ENCODE results near the gene COL25A1.
A peak's percentile ranks its signal among the peaks of the same experiment; 100 is the strongest.

COL25A1 gene

DNA sequence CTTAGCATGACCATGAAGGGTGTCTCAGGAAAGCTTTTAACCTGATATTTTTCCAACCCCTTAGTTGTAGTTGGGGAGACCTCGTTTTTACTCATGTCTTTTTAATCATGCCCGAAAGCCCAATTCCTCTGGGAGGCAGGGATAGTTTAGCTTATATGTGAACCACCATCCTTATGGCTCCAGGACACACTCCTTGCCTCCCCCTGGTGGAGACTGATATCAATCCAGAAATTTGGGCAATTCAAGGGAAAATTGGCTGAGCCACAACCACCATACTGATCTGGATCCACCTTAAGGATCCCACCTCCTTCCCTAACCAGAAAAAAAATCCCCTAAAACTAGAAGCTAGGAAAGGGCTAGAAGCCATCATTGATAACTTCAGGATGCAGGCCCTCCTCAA lies 13.4 kb upstream of the COL25A1 start:
- no peak overlapping the region for H3K4me3 ChIP-seq (ENCODE audit: low read depth in 1 of 2, low read length in 2 of 2)
- no peaks in the 10 kb centered on the region for H3K4me1 ChIP-seq (ENCODE audit: control insufficient read depth in 1 of 2, insufficient read depth in 2 of 2, low read length in 2 of 2)
- peaks cover 0 to 9% of the 10 kb centered on the region in 2 donors for H3K9me3 ChIP-seq (ENCODE audit: control insufficient read depth in 1 of 2, low read length in 2 of 2)
- no peaks in the 10 kb centered on the region for H3K27me3 ChIP-seq (ENCODE audit: control insufficient read depth in 1 of 2, insufficient read depth in 2 of 2, low read length in 2 of 2)
- H3K36me3 ChIP-seq (ENCODE audit: control insufficient read depth in 1 of 2, insufficient read depth in 2 of 2, low read length in 2 of 2) = no peaks in the 10 kb centered on the region
- H3K27ac ChIP-seq (ENCODE audit: low read depth, low read length) = no peak overlapping the region
- no peak overlapping the region for H3K9ac ChIP-seq (ENCODE audit: low read depth in 1 of 2, low read length in 2 of 2)

- Histone ChIP-seq H3K4me1 (ENCODE audit: control insufficient read depth in 1 of 2, insufficient read depth in 2 of 2, low read length in 2 of 2) (no peaks in the 10 kb centered on the region), H3K9ac (ENCODE audit: low read depth in 1 of 2, low read length in 2 of 2) (no peak overlapping the region), H3K27me3 (ENCODE audit: control insufficient read depth in 1 of 2, insufficient read depth in 2 of 2, low read length in 2 of 2) (no peaks in the 10 kb centered on the region)
Observed at GRCh38 chr4:109315341-109315740, 12.9 kb upstream of the COL25A1 start.

GRCh38 chr4:109313168-109314133 lies 11.0 kb upstream of the COL25A1 start:
- no peaks in the 10 kb centered on the region for H3K36me3 ChIP-seq (ENCODE audit: control insufficient read depth in 1 of 2, insufficient read depth in 2 of 2, low read length in 2 of 2)
- H3K27ac ChIP-seq (ENCODE audit: low read depth, low read length) = no peak overlapping the region
- peaks cover 0 to 9% of the 10 kb centered on the region in 2 donors for H3K9me3 ChIP-seq (ENCODE audit: control insufficient read depth in 1 of 2, low read length in 2 of 2)
- no peaks in the 10 kb centered on the region for H3K4me1 ChIP-seq (ENCODE audit: control insufficient read depth in 1 of 2, insufficient read depth in 2 of 2, low read length in 2 of 2)
- H3K9ac ChIP-seq (ENCODE audit: low read depth in 1 of 2, low read length in 2 of 2) = no peak overlapping the region
- no peaks in the 10 kb centered on the region for H3K27me3 ChIP-seq (ENCODE audit: control insufficient read depth in 1 of 2, insufficient read depth in 2 of 2, low read length in 2 of 2)
- H3K4me3 ChIP-seq (ENCODE audit: low read depth in 1 of 2, low read length in 2 of 2) = no peak overlapping the region

More at GRCh38 chr4:109315341-109315740, 12.9 kb upstream of the COL25A1 start:
- peaks cover 0 to 9% of the 10 kb centered on the region in 2 donors for H3K9me3 ChIP-seq (ENCODE audit: control insufficient read depth in 1 of 2, low read length in 2 of 2)
- H3K27ac ChIP-seq (ENCODE audit: low read depth, low read length) = no peak overlapping the region
- no peak overlapping the region for H3K4me3 ChIP-seq (ENCODE audit: low read depth in 1 of 2, low read length in 2 of 2)
- no peaks in the 10 kb centered on the region for H3K36me3 ChIP-seq (ENCODE audit: control insufficient read depth in 1 of 2, insufficient read depth in 2 of 2, low read length in 2 of 2)

- Histone ChIP-seq H3K27me3 (ENCODE audit: control insufficient read depth in 1 of 2, insufficient read depth in 2 of 2, low read length in 2 of 2) (peaks cover 33 to 53% of the 10 kb centered on the region in 2 donors), H3K9me3 (ENCODE audit: control insufficient read depth in 1 of 2, low read length in 2 of 2) (no peaks in the 10 kb centered on the region), H3K36me3 (ENCODE audit: control insufficient read depth in 1 of 2, insufficient read depth in 2 of 2, low read length in 2 of 2) (no peaks in the 10 kb centered on the region), H3K4me1 (ENCODE audit: control insufficient read depth in 1 of 2, insufficient read depth in 2 of 2, low read length in 2 of 2) (peaks cover 0 to 15% of the 10 kb centered on the region in 2 donors), H3K27ac (ENCODE audit: low read depth, low read length) (no peak overlapping the region), H3K9ac (ENCODE audit: low read depth in 1 of 2, low read length in 2 of 2) (no peak overlapping the region), H3K4me3 (ENCODE audit: low read depth in 1 of 2, low read length in 2 of 2) (peak overlapping the region; percentile 49 to 69)
Observed at GRCh38 chr4:109303140-109303496, 660 bp upstream of the COL25A1 start.

DNA sequence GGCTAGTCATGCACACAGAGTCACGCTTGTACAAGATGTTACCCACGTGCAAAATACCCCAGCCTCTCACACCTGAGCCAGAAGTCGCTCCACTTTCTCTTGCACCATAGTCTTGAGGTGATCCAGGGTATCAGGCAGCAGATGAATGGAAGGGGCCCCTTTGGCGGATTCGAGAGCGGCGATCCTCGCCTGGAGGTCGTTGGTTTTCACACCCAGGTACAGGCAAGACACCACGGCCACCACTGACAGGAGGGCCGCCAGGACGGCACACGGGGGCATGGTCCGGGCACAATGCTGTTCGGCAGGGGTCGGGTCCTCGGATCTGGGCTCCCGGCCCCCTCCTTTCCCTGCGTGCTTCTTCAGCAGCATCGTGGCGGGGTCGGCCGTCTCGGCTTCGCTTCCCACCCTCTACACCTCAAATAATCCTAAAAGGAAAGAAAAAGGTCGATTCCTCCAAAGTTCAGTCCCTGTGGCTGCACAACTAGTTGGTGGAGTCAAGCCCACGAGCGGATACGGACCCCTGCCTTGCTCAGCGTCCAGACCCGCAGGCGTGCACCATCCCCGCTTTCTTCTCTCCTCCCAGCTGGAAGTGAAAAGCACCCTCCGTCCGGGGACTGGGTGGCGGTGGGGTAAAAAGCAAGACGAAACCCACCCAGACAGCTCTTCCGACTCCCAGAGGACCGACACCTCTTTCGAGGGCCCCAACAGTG lies 652 bp downstream of the COL25A1 start:
- no peaks in the 10 kb centered on the region for H3K36me3 ChIP-seq (ENCODE audit: control insufficient read depth in 1 of 2, insufficient read depth in 2 of 2, low read length in 2 of 2)
- no peaks in the 10 kb centered on the region for H3K9me3 ChIP-seq (ENCODE audit: control insufficient read depth in 1 of 2, low read length in 2 of 2)
- no peak overlapping the region for H3K27ac ChIP-seq (ENCODE audit: low read depth, low read length)
- H3K4me3 ChIP-seq (ENCODE audit: low read depth in 1 of 2, low read length in 2 of 2) = peak overlapping the region; percentile 49 to 69
- H3K27me3 ChIP-seq (ENCODE audit: control insufficient read depth in 1 of 2, insufficient read depth in 2 of 2, low read length in 2 of 2) = peaks cover 33 to 53% of the 10 kb centered on the region in 2 donors
- H3K4me1 ChIP-seq (ENCODE audit: control insufficient read depth in 1 of 2, insufficient read depth in 2 of 2, low read length in 2 of 2) = peaks cover 0 to 15% of the 10 kb centered on the region in 2 donors
- no peak overlapping the region for H3K9ac ChIP-seq (ENCODE audit: low read depth in 1 of 2, low read length in 2 of 2)

- Histone ChIP-seq H3K9ac (ENCODE audit: low read depth in 1 of 2, low read length in 2 of 2) (no peak overlapping the region), H3K27ac (ENCODE audit: low read depth, low read length) (no peak overlapping the region), H3K9me3 (ENCODE audit: control insufficient read depth in 1 of 2, low read length in 2 of 2) (no peaks in the 10 kb centered on the region), H3K4me3 (ENCODE audit: low read depth in 1 of 2, low read length in 2 of 2) (no peak overlapping the region), H3K27me3 (ENCODE audit: control insufficient read depth in 1 of 2, insufficient read depth in 2 of 2, low read length in 2 of 2) (peaks cover 29 to 40% of the 10 kb centered on the region in 2 donors), H3K4me1 (ENCODE audit: control insufficient read depth in 1 of 2, insufficient read depth in 2 of 2, low read length in 2 of 2) (peaks cover 0 to 15% of the 10 kb centered on the region in 2 donors), H3K36me3 (ENCODE audit: control insufficient read depth in 1 of 2, insufficient read depth in 2 of 2, low read length in 2 of 2) (no peaks in the 10 kb centered on the region)
Observed at GRCh38 chr4:109298279-109299010, 4.0 kb downstream of the COL25A1 start.

DNA sequence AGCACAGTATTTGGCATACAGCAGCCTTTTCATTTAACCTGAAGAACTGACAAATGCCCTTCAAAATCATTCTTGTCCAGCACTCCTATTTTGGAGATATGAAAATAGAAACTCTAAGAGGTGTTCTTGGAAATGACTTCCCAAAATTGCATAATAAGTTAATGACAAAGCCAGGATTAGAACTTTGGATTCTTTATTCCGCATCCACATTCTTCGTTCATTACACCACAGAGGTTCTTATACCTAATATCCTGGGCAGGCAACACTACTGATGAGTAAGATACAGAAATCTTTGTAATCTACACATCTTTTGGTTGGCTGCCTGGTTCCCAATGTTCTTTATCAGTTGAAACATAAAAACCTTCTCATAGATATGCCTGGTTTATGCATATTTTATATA lies 5.9 kb downstream of the COL25A1 start:
- H3K4me3 ChIP-seq (ENCODE audit: low read depth in 1 of 2, low read length in 2 of 2) = no peak overlapping the region
- H3K27me3 ChIP-seq (ENCODE audit: control insufficient read depth in 1 of 2, insufficient read depth in 2 of 2, low read length in 2 of 2) = peaks cover 11 to 25% of the 10 kb centered on the region in 2 donors
- no peak overlapping the region for H3K27ac ChIP-seq (ENCODE audit: low read depth, low read length)
- no peak overlapping the region for H3K9ac ChIP-seq (ENCODE audit: low read depth in 1 of 2, low read length in 2 of 2)
- no peaks in the 10 kb centered on the region for H3K9me3 ChIP-seq (ENCODE audit: control insufficient read depth in 1 of 2, low read length in 2 of 2)
- no peaks in the 10 kb centered on the region for H3K4me1 ChIP-seq (ENCODE audit: control insufficient read depth in 1 of 2, insufficient read depth in 2 of 2, low read length in 2 of 2)
- H3K36me3 ChIP-seq (ENCODE audit: control insufficient read depth in 1 of 2, insufficient read depth in 2 of 2, low read length in 2 of 2) = no peaks in the 10 kb centered on the region

- Histone ChIP-seq H3K9me3 (ENCODE audit: control insufficient read depth in 1 of 2, low read length in 2 of 2) (no peaks in the 10 kb centered on the region), H3K4me1 (ENCODE audit: control insufficient read depth in 1 of 2, insufficient read depth in 2 of 2, low read length in 2 of 2) (no peaks in the 10 kb centered on the region), H3K36me3 (ENCODE audit: control insufficient read depth in 1 of 2, insufficient read depth in 2 of 2, low read length in 2 of 2) (no peaks in the 10 kb centered on the region), H3K9ac (ENCODE audit: low read depth in 1 of 2, low read length in 2 of 2) (no peak overlapping the region), H3K4me3 (ENCODE audit: low read depth in 1 of 2, low read length in 2 of 2) (no peak overlapping the region), H3K27ac (ENCODE audit: low read depth, low read length) (no peak overlapping the region), H3K27me3 (ENCODE audit: control insufficient read depth in 1 of 2, insufficient read depth in 2 of 2, low read length in 2 of 2) (peaks cover 0 to 13% of the 10 kb centered on the region in 2 donors)
Observed at GRCh38 chr4:109295081-109295480, 7.4 kb downstream of the COL25A1 start.

- no peak overlapping the region for H3K4me3 ChIP-seq (ENCODE audit: low read depth in 1 of 2, low read length in 2 of 2)
- no peaks in the 10 kb centered on the region for H3K36me3 ChIP-seq (ENCODE audit: control insufficient read depth in 1 of 2, insufficient read depth in 2 of 2, low read length in 2 of 2)
- H3K4me1 ChIP-seq (ENCODE audit: control insufficient read depth in 1 of 2, insufficient read depth in 2 of 2, low read length in 2 of 2) = no peaks in the 10 kb centered on the region
- H3K9me3 ChIP-seq (ENCODE audit: control insufficient read depth in 1 of 2, low read length in 2 of 2) = no peaks in the 10 kb centered on the region
- no peak overlapping the region for H3K9ac ChIP-seq (ENCODE audit: low read depth in 1 of 2, low read length in 2 of 2)
- H3K27me3 ChIP-seq (ENCODE audit: control insufficient read depth in 1 of 2, insufficient read depth in 2 of 2, low read length in 2 of 2) = peaks cover 0 to 8% of the 10 kb centered on the region in 2 donors
- H3K27ac ChIP-seq (ENCODE audit: low read depth, low read length) = no peak overlapping the region
Observed at GRCh38 chr4:109294468-109295020, 7.9 kb downstream of the COL25A1 start.
